ENCODE data around the gene TNFRSF8. TPM values are rescaled to one million over a fixed set of nuclear protein-coding genes. Genes with fewer than 3 reads are reported as not detected.

The TNFRSF8 gene
- total and polyA plus RNA-seq, 9 of the 15 experiments (the other 6 are each of a cell fraction or from before 2014, with no cell fraction given) = 3.5 to 38.4 (median 17.1) TPM

GRCh38 chr1:12161662-12162458, 98.8 kb downstream of the TNFRSF8 start (continued):
- TF ChIP-seq TFAP4 (CRISPR knock-in tag; IDR thresholded peaks at IDR 0.05; ENCODE audit: borderline replicate concordance) (peak; percentile 82), SMARCB1 (IDR thresholded peaks at IDR 0.05; ENCODE audit: insufficient read length, low read depth) (peak; percentile 92), TAF1 (IDR thresholded peaks at IDR 0.05; ENCODE audit: control insufficient read depth, extremely low read depth, insufficient read depth, low read length, severe bottlenecking) (peak; percentile 42), ZBTB2 (IDR thresholded peaks at IDR 0.05) (peak; percentile 56; the same call in 1 of the 2 replicates), SMARCE1 (IDR thresholded peaks at IDR 0.05) (peak; percentile 99), GTF2F1 (IDR thresholded peaks at IDR 0.05; ENCODE audit: low read depth, low read length) (no peak), MTA3 (IDR thresholded peaks at IDR 0.05; ENCODE audit: borderline replicate concordance) (peak; percentile 91; the same call in 1 of the 2 replicates), HMGN3 (IDR thresholded peaks at IDR 0.05; ENCODE audit: borderline replicate concordance, extremely low read depth, insufficient read length, low read depth, low read length) (peak; percentile 41), NONO (IDR thresholded peaks at IDR 0.05; ENCODE audit: low read depth in 2 of 2, low read length in 1 of 2) (peak in 1 of 2 experiments; percentile 77; a peak in 1 of 4 replicates), ZNF76 (CRISPR knock-in tag; IDR thresholded peaks at IDR 0.05; ENCODE audit: borderline replicate concordance) (0 out of 2 replicates have a peak, but pooled peaks have one; percentile 23), MCM2 (IDR thresholded peaks at IDR 0.05; ENCODE audit: low read depth) (no peak), ZNF639 (CRISPR knock-in tag; conservative IDR thresholded peaks at IDR 0.05 in 1 of 2, IDR thresholded peaks at IDR 0.05 in 1 of 2) (peak in 1 of 2 experiments; percentile 74; a peak in 2 of 4 replicates), ATF7 (IDR thresholded peaks at IDR 0.05) (peak; percentile 95), ZEB2 (IDR thresholded peaks at IDR 0.05) (peak; percentile 64; the same call in 1 of the 2 replicates), SOX6 (IDR thresholded peaks at IDR 0.05) (peak; percentile 88; the same call in 1 of the 2 replicates), SMAD2 (IDR thresholded peaks at IDR 0.05; ENCODE audit: low read depth, low read length) (no peak), HIVEP1 (CRISPR knock-in tag; IDR thresholded peaks at IDR 0.05) (0 out of 2 replicates have a peak, but pooled peaks have one; percentile 14), SMARCA5 (IDR thresholded peaks at IDR 0.05) (no peak), EP400 (IDR thresholded peaks at IDR 0.05) (peak; percentile 58), NR2C1 (IDR thresholded peaks at IDR 0.05) (peak; percentile 28; the same call in 1 of the 2 replicates), NR2C1 (tag; IDR thresholded peaks at IDR 0.05) (peak; percentile 51; the same call in 1 of the 2 replicates), SPI1 (IDR thresholded peaks at IDR 0.05; ENCODE audit: borderline replicate concordance, low read depth, low read length) (no peak; the same call in 1 of the 2 replicates)
- TF ChIP-seq, protein P1, sequence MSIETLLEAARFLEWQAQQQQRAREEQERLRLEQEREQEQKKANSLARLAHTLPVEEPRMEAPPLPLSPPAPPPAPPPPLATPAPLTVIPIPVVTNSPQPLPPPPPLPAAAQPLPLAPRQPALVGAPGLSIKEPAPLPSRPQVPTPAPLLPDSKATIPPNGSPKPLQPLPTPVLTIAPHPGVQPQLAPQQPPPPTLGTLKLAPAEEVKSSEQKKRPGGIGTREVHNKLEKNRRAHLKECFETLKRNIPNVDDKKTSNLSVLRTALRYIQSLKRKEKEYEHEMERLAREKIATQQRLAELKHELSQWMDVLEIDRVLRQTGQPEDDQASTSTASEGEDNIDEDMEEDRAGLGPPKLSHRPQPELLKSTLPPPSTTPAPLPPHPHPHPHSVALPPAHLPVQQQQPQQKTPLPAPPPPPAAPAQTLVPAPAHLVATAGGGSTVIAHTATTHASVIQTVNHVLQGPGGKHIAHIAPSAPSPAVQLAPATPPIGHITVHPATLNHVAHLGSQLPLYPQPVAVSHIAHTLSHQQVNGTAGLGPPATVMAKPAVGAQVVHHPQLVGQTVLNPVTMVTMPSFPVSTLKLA (conservative IDR thresholded peaks at IDR 0.05) = peak in 1 of 2 experiments; percentile 70; a peak in 2 of 4 replicates
